Smooth muscle cell (in vitro differentiated cells): Measurements from ENCODE around the gene ZIC1. TPM values are rescaled to one million over a fixed set of nuclear protein-coding genes. Genes with fewer than 3 reads are reported as not detected.

Experiments
- DNase-seq: peaks from one replicate; lab custom pipeline; 2025; ENCODE audit not compliant: unreplicated experiment; lab: John Stamatoyannopoulos, UW
- H2AFZ ChIP-seq: fragments of 200-600 bp; sonication (generic); 2 replicates; pipeline ENCODE4 v1.6.0; 2016; ENCODE audit warnings: antibody characterized with exemption, low read depth, mild to moderate bottlenecking
- H3F3A ChIP-seq: fragments of 200-600 bp; sonication (generic); 2 replicates; pipeline ENCODE4 v1.6.0; 2017; ENCODE audit warnings: antibody characterized with exemption, low read depth
- H3K27ac ChIP-seq: fragments of 200-600 bp; sonication (generic); 2 replicates; pipeline ENCODE4 v1.5.1; 2016; ENCODE audit warnings: low read depth, mild to moderate bottlenecking
- H3K27me3 ChIP-seq: fragments of 200-600 bp; sonication (generic); 2 replicates; pipeline ENCODE4 v1.6.1; 2016; ENCODE audit warnings: low read depth, mild to moderate bottlenecking
- H3K36me3 ChIP-seq: fragments of 200-600 bp; sonication (generic); 2 replicates; pipeline ENCODE4 v1.5.1; 2016; ENCODE audit warnings: low read depth
- H3K4me1 ChIP-seq: fragments of 200-600 bp; sonication (generic); 2 replicates; pipeline ENCODE4 v1.5.1; 2016; ENCODE audit warnings: low read depth
- H3K4me2 ChIP-seq: fragments of 200-600 bp; sonication (generic); 2 replicates; pipeline ENCODE4 v1.6.0; 2016; ENCODE audit warnings: mild to moderate bottlenecking
- H3K4me3 ChIP-seq: fragments of 200-600 bp; sonication (generic); 2 replicates; pipeline ENCODE4 v1.5.1; 2016; ENCODE audit warnings: mild to moderate bottlenecking
- H3K79me2 ChIP-seq: fragments of 200-600 bp; sonication (generic); 2 replicates; pipeline ENCODE4 v1.6.0; 2016; ENCODE audit warnings: low read depth, mild to moderate bottlenecking
- H3K9ac ChIP-seq: fragments of 200-600 bp; sonication (generic); 2 replicates; pipeline ENCODE4 v1.6.0; 2016; ENCODE audit warnings: low read depth
- H3K9me3 ChIP-seq: fragments of 200-600 bp; sonication (generic); replicated peaks from 2 replicates; pipeline ENCODE4 v1.5.1; 2016; ENCODE audit warnings: low read depth
- H4K20me1 ChIP-seq: fragments of 200-600 bp; sonication (generic); 2 replicates; pipeline ENCODE4 v1.6.0; 2016; ENCODE audit warnings: low read depth
- CTCF ChIP-seq: fragments of 200-600 bp; sonication (generic); IDR thresholded peaks from 2 replicates; pipeline ENCODE4 v1.5.1; 2017; ENCODE audit warnings: borderline replicate concordance, mild to moderate bottlenecking, antibody characterized with exemption; ENCODE audit not compliant: insufficient read depth, poor library complexity, severe bottlenecking
- WGBS: methylation state at CpG from one replicate; pipeline ENCODE4 v1.1.7; 2016; ENCODE audit warnings: low lambda C conversion rate; 5-methylcytosine and 5-hydroxymethylcytosine counted together
- polyA plus RNA-seq: library from polyadenylated mRNA; unstranded; fragments of >200 nt; fragmentation: Nextera tagmentation; extraction: Ambion mirVana; gene quantifications from 2 replicates; pipeline ENCODE4 v1.2.1, GENCODE V29; 2016
- total RNA-seq: library from RNA; depleted of rRNA; stranded (reverse); fragments of >200 nt; gene quantifications from 2 replicates; pipeline ENCODE4 v1.2.3, GENCODE V29; 2014

The ZIC1 gene
- total and polyA plus RNA-seq, 2 experiments from 2014 or later, result not detected

- H3K27me3 ChIP-seq, result peaks cover 100% of the 10 kb centered on the region
- H3K79me2 ChIP-seq, result no peaks in the 10 kb centered on the region
- DNase-seq, result no peak
- H2AFZ ChIP-seq, result no peak overlapping the region
- H3K4me3 ChIP-seq, result no peak overlapping the region
- H3K4me1 ChIP-seq, result peaks cover 8% of the 10 kb centered on the region
- no peaks in the 10 kb centered on the region for H3F3A ChIP-seq
- H3K27ac ChIP-seq, result no peak overlapping the region
- H3K9me3 ChIP-seq, result no peaks in the 10 kb centered on the region
- no peak overlapping the region for H3K9ac ChIP-seq
- WGBS, result 18% methylated on average over 27 of the region's 27 CpGs
- H4K20me1 ChIP-seq, result no peaks in the 10 kb centered on the region
- no peaks in the 10 kb centered on the region for H3K36me3 ChIP-seq
- no peak for TF ChIP-seq CTCF
- no peak overlapping the region for H3K4me2 ChIP-seq
These were observed 24.7 kb upstream of the ZIC1 start for GRCh38 chr3:147384210-147385058.

DNA sequence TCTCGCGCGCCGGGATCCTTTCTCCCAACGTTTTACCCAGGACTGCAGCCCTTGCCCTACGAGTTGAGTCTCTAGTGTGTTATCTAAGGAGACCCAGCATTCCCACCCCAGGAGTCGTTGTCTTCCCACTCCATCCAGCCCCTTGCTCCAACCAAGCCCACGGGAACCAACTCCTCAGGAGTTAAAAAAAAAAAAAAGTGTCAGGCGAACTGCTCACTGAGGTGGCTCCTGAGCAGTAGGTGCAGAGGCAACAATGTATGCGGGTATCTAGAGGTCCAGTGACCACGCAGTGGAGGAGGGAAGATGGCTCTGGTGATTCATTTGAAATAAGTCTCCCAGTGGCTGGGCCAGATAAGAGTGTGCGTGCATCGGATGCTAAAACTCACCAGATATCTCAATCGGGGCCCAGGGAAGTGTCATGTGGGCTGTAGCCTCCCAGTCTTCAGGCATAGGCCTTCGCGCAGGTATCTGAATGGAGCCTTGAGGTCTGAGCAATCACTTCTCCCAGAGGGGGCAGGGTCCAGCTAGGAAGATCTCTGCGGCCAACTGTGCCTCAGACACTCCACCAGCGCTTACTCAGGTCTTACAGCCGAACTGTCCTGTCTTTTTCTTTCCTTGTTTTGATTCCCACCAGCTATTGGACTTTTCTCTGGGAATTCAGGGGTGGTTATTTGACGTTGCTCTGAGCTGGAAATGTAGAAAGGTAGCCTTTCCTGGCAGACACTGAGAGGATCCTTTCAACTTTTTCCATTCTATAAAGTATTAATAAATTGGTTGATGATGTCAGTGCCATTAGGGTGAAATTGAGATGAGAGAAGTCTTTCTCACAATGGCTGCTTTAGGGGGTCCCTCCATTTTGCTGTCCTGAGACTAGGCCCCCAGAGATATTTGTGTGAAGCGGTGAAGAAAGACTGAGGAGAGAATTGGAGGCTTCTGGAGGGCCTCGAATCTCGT, 23.8 kb upstream of the ZIC1 start:
- Histone ChIP-seq H3K79me2 (no peaks in the 10 kb centered on the region), H3K4me1 (peaks cover 8% of the 10 kb centered on the region), H3K36me3 (no peaks in the 10 kb centered on the region), H3K4me2 (no peak overlapping the region), H2AFZ (no peak overlapping the region), H3K27ac (no peak overlapping the region), H3K27me3 (peaks cover 100% of the 10 kb centered on the region), H4K20me1 (no peaks in the 10 kb centered on the region), H3K4me3 (no peak overlapping the region), H3K9ac (no peak overlapping the region), H3F3A (no peaks in the 10 kb centered on the region), H3K9me3 (no peaks in the 10 kb centered on the region)
- 32% methylated on average over 23 of the region's 23 CpGs for WGBS
- DNase-seq, result no peak
- TF ChIP-seq CTCF, result no peak

GRCh38 chr3:147387291-147387884, 21.8 kb upstream of the ZIC1 start:
- no peak for TF ChIP-seq CTCF
- Histone ChIP-seq H3K9ac (no peak overlapping the region), H4K20me1 (no peaks in the 10 kb centered on the region), H3K4me3 (no peak overlapping the region), H3K9me3 (no peaks in the 10 kb centered on the region), H3K79me2 (no peaks in the 10 kb centered on the region), H2AFZ (no peak overlapping the region), H3K4me1 (peaks cover 8% of the 10 kb centered on the region), H3K27ac (no peak overlapping the region), H3K36me3 (no peaks in the 10 kb centered on the region), H3K4me2 (no peak overlapping the region), H3F3A (no peaks in the 10 kb centered on the region), H3K27me3 (peaks cover 100% of the 10 kb centered on the region)
- WGBS, result 15% methylated on average over 10 of the region's 10 CpGs
- no peak for DNase-seq
